Left lung (tissue), 10 donors: Measurements from ENCODE around the gene CAPG. TPM values are rescaled to one million over a fixed set of nuclear protein-coding genes. Genes with fewer than 3 reads are reported as not detected.

Experiments
- ATAC-seq: fragments of 200-7000 bp; cut with Tn5 transposase; one replicate; pipeline ENCODE4 v1.9.1; 2020; ENCODE audit warnings: moderate library complexity
- DNase-seq, 4 donors: peaks; one replicate each; pipeline ENCODE4 v3.0.0-alpha.2; 2013 to 2020
- H3K27ac ChIP-seq, 2 donors: fragments of 200-600 bp; sonication (generic) in 1 of 2; one replicate each; pipeline versions ENCODE4 v1.5.0 to v1.8.0; 2020 to 2021
- H3K27me3 ChIP-seq, 2 donors: fragments of 200-600 bp; sonication (generic) in 1 of 2; one replicate each; pipeline versions ENCODE4 v1.5.0 to v1.8.0; 2020 to 2021
- H3K36me3 ChIP-seq, 2 donors: fragments of 200-600 bp; sonication (generic) in 1 of 2; one replicate each; pipeline versions ENCODE4 v1.5.0 to v1.8.0; 2020 to 2021
- H3K4me1 ChIP-seq, 2 donors: fragments of 200-600 bp; one replicate each; pipeline ENCODE4 v1.8.0; 2021
- H3K4me3 ChIP-seq, 2 donors: fragments of 200-600 bp; sonication (generic) in 1 of 2; one replicate each; pipeline versions ENCODE4 v1.5.0 to v1.8.0; 2020 to 2021; ENCODE audit warnings: mild to moderate bottlenecking in 1 of 2
- H3K9me3 ChIP-seq, 2 donors: fragments of 200-600 bp; sonication (generic) in 1 of 2; one replicate each; pipeline versions ENCODE4 v1.5.0 to v1.8.0; 2020 to 2021
- intact Hi-C, 2 donors: fragments of 100-400 bp; cut with DNase I; formaldehyde crosslinking; loops; one replicate each; pipeline versions ENCODE4 v1.11.2 to v1.14.2; 2022
- polyA plus RNA-seq, 6 donors: library from polyadenylated mRNA; unstranded; fragments of 120-200 nt; gene quantifications; one replicate each; pipeline ENCODE4 v1.2.1, GENCODE V29; 2013; ENCODE audit not compliant: insufficient read length in 6 of 6
- total RNA-seq, 2 donors: library from RNA; stranded (reverse); fragmentation: NEBNext Ultra II Directional; extraction: Animal tissue kit (Norgen Biotek cat#: 25700); gene quantifications; one replicate each; pipeline ENCODE4 v1.2.1, GENCODE V29; 2021
- TF ChIP-seq, protein P1 (sequence below), 2 donors: fragments of 200-600 bp; sonication (generic) in 1 of 2; IDR thresholded peaks; one replicate each; pipeline versions ENCODE4 v1.5.0 to v1.8.0; 2021; ENCODE audit warnings: antibody characterized with exemption in 2 of 2
- donor health status: DM: no; HTN: yes; CAD: no.
- donor health status: DM: no; HTN: no; CAD: no.

Gene CAPG
- total and polyA plus RNA-seq, 8 donors, result 45.8 to 418 (median 55.7) TPM

DNA sequence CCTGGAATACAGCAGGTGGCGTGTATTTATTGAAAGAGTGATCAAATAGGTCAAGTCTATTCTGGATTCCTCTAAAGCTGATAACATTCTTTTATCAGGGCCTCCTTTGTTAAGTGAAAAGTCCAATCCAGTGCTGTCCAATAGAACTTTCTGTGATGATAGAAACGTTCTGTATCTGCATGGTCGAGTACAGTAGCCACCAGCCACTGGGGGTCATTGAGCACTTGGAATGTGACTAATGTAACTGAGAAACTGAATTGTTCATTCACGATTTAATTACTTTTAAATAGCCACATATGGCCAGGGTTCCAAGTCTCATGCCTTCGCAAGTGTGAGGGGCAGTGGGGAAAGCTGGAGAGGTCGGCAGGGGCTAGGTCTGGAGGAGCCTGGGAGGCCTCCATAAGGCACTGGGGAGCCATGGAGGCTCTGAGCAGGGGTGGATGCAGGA, 28.9 kb upstream of the CAPG start:
- Histone ChIP-seq H3K4me3 (no peak overlapping the region), H3K27ac (peak overlapping the region; percentile 91 to 99), H3K4me1 (peaks cover 12 to 55% of the 10 kb centered on the region in 2 donors), H3K9me3 (no peaks in the 10 kb centered on the region), H3K36me3 (no peaks in the 10 kb centered on the region), H3K27me3 (no peaks in the 10 kb centered on the region)
- ATAC-seq (no peak), DNase-seq (no peak)
- intact Hi-C loops, result no loop called here
- TF ChIP-seq, protein P1, sequence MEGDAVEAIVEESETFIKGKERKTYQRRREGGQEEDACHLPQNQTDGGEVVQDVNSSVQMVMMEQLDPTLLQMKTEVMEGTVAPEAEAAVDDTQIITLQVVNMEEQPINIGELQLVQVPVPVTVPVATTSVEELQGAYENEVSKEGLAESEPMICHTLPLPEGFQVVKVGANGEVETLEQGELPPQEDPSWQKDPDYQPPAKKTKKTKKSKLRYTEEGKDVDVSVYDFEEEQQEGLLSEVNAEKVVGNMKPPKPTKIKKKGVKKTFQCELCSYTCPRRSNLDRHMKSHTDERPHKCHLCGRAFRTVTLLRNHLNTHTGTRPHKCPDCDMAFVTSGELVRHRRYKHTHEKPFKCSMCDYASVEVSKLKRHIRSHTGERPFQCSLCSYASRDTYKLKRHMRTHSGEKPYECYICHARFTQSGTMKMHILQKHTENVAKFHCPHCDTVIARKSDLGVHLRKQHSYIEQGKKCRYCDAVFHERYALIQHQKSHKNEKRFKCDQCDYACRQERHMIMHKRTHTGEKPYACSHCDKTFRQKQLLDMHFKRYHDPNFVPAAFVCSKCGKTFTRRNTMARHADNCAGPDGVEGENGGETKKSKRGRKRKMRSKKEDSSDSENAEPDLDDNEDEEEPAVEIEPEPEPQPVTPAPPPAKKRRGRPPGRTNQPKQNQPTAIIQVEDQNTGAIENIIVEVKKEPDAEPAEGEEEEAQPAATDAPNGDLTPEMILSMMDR (IDR thresholded peaks at IDR 0.05), result no peak

DNA sequence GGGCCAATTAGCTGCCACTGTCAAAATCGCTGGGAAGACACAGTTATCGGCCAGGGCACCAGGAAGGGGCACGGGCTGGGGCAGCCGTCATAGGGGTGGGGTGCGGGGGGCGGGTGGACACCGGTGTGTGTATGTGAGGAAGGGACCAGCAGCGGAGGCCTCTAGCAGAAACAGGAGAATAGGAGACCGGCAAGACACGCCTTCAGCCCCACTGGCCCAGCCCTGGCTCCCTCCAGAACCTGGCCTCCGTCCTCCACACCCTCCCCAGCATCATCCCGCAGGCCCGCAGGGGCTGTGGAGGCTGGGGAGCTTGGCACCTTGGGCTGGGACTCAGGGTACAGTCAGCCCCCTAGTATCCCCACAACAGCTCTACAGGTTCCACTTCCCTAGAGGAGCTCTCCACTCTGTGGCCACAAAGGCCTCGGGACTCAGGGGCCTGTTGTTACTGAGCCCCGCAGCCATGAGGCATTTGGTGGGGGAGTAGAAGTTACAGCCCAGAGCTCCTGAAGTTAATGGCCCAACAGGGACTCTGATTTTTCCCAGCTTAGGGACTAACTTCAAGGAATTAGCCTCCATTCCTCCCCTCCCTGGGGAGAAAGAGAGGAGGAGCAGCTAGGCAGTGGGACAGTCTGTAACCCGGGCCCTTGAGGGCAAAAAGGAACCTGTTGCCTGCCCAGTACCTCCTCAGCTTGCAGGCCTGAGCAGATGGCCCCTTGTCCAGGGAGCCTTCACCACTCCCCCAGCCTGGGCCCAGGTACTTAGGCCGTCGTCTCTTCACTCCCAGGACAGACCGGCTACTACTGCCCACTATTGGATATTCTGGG, 28.2 kb upstream of the CAPG start:
- Histone ChIP-seq H3K36me3 (no peaks in the 10 kb centered on the region), H3K4me3 (peak overlapping the region; percentile 19 to 40), H3K27ac (peak overlapping the region; percentile 91 to 99), H3K9me3 (no peaks in the 10 kb centered on the region), H3K27me3 (no peaks in the 10 kb centered on the region), H3K4me1 (peaks cover 17 to 61% of the 10 kb centered on the region in 2 donors)
- ATAC-seq, result peak; percentile 2
- DNase-seq, result no peak
- TF ChIP-seq, protein P1 (IDR thresholded peaks at IDR 0.05), result no peak
- intact Hi-C loops, result no loop called here

DNA sequence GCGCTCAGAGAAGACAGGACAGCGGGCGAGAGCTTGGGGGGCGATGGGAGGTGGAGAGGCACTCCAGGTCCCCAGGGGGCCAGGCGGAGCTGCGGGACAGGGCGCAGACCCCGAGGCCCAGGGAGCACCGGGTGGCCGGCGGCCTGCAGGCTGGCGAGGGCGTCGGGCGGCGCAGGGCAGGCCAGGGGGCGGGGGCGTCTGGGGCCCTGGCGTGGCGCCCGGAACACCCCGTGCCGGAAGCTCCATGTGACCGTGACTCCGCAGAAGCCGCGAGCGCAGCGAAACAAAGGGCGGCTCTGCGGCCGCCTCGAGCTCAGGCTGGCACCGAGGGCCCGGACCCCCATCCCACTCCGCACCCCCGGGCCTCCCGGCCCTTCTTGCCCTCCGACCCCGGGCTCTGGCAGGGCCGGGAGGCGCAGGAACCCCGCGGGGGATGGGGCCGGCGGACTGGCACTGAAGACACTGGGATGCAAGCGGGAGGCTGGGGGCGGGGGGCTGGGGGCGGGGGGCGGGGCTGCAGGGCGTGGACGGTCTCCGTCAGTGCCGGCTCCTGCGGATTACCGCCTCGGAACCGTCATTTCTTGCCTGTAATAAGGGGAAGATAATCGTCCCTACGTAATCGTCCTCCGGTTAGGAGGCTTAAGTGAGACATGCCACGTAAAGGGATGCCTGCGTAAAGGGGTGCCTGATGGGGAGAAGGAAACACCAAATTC, 27.5 kb upstream of the CAPG start:
- Histone ChIP-seq H3K4me3 (peak overlapping the region; percentile 19 to 40), H3K4me1 (peaks cover 17 to 66% of the 10 kb centered on the region in 2 donors), H3K27ac (peak overlapping the region; percentile 91 to 99), H3K27me3 (no peaks in the 10 kb centered on the region), H3K9me3 (no peaks in the 10 kb centered on the region), H3K36me3 (no peaks in the 10 kb centered on the region)
- intact Hi-C loops, result no loop called here
- ATAC-seq (peak; percentile 82), DNase-seq (peak; percentile 81 to 97 (median 88))
- TF ChIP-seq, protein P1 (IDR thresholded peaks at IDR 0.05), result no peak

DNA sequence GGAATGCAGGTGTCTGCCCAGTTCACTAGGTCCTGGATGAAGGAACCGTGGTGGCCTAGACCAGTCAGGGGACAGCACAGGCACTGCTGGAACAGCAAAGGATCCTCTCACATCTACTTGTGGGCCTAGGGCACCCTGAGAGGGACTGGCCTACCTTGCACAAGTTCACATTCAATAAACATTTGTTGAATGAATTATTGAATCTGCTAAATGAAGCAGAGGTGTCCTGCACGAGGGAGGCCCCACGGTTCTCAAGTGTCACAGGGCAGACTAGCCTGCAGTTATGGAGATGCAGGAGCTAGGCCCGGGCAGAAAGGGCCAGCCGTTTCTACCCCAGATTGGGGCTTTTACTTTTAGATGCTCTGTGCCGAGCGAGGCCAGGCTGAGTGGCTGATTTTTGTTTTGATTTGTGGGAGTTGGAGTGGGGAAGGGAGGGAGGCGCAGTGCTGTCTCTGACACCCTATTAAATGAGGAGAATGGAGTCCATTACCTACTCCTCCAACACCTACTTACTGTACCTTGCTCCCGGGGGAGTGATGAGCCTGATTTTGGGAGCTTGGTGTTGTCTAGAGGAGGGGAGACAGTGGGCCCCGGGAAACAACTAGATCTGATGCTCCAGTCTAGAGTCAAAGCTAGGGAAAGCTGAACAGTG, 26.8 kb upstream of the CAPG start:
- ATAC-seq (no peak), DNase-seq (no peak)
- Histone ChIP-seq H3K27me3 (no peaks in the 10 kb centered on the region), H3K9me3 (no peaks in the 10 kb centered on the region), H3K36me3 (no peaks in the 10 kb centered on the region), H3K27ac (peak overlapping the region; percentile 91 to 99), H3K4me1 (peaks cover 17 to 66% of the 10 kb centered on the region in 2 donors), H3K4me3 (peak overlapping the region in 1 of 2 donors; percentile 40)
- intact Hi-C loops, result no loop called here
- TF ChIP-seq, protein P1 (IDR thresholded peaks at IDR 0.05), result no peak
